Neural cell (in vitro differentiated cells): ENCODE data around the gene GPR84. TPM values are rescaled to one million over a fixed set of nuclear protein-coding genes. Genes with fewer than 3 reads are reported as not detected.

Source experiments
- H2AFZ ChIP-seq: fragments of 200-600, 300-800 bp; sonication (generic), shearing (Covaris generic); 2 replicates; pipeline ENCODE4 v1.6.0; 2014; ENCODE audit warnings: low read depth, mild to moderate bottlenecking, antibody characterized with exemption, low read length, moderate library complexity
- H3F3A ChIP-seq: fragments of 200-600 bp; shearing (Covaris generic); 2 replicates; pipeline ENCODE4 v1.6.1; 2016; ENCODE audit warnings: mild to moderate bottlenecking, moderate library complexity, mixed read lengths, antibody characterized with exemption, low read length; ENCODE audit not compliant: insufficient read depth, poor library complexity, severe bottlenecking
- H3K27ac ChIP-seq: fragments of 200-600, 300-800 bp; sonication (generic), shearing (Covaris generic); 2 replicates; pipeline ENCODE4 v1.5.1; 2014; ENCODE audit warnings: mild to moderate bottlenecking, low read length, moderate library complexity
- H3K27me3 ChIP-seq: fragments of 300-800, 200-600 bp; sonication (generic), shearing (Covaris generic); 2 replicates; pipeline ENCODE4 v1.6.0; 2014; ENCODE audit warnings: mild to moderate bottlenecking, low read depth, low read length, moderate library complexity; ENCODE audit not compliant: insufficient read depth
- H3K36me3 ChIP-seq: fragments of 300-800, 200-600 bp; sonication (generic), shearing (Covaris generic); 2 replicates; pipeline ENCODE4 v1.5.1; 2014; ENCODE audit warnings: mild to moderate bottlenecking, antibody characterized with exemption, low read length, moderate library complexity; ENCODE audit not compliant: insufficient read depth
- H3K4me2 ChIP-seq: fragments of 300-800, 200-600 bp; sonication (generic), shearing (Covaris generic); 2 replicates; pipeline ENCODE4 v1.6.0; 2014; ENCODE audit warnings: mild to moderate bottlenecking, low read length
- H3K4me3 ChIP-seq: fragments of 300-800, 200-600 bp; sonication (generic), shearing (Covaris generic); 2 replicates; pipeline ENCODE4 v1.5.1; 2014; ENCODE audit warnings: mild to moderate bottlenecking, low read length, moderate library complexity
- H3K79me2 ChIP-seq: fragments of 200-600 bp; shearing (Covaris generic); replicated peaks from 2 replicates; pipeline ENCODE4 v1.6.0; 2014; ENCODE audit warnings: mild to moderate bottlenecking, low read length, moderate library complexity; ENCODE audit not compliant: insufficient read depth
- H3K9ac ChIP-seq: fragments of 300-800, 200-600 bp; sonication (generic), shearing (Covaris generic); 2 replicates; pipeline ENCODE4 v1.6.1; 2016; ENCODE audit warnings: mild to moderate bottlenecking, low read length, mixed read lengths
- H3K9me2 ChIP-seq: fragments of 200-600 bp; shearing (Covaris generic); 2 replicates; pipeline ENCODE4 v1.6.1; 2016; ENCODE audit warnings: mild to moderate bottlenecking, low read length, mixed read lengths; ENCODE audit not compliant: insufficient read depth
- H3K9me3 ChIP-seq: fragments of 200-600, 300-800 bp; sonication (generic), shearing (Covaris generic); 2 replicates; pipeline ENCODE4 v1.6.1; 2016; ENCODE audit warnings: mild to moderate bottlenecking, mixed run types, low read length, moderate library complexity, mixed read lengths
- H4K20me1 ChIP-seq: fragments of 200-600 bp; shearing (Covaris generic); 2 replicates; pipeline ENCODE4 v1.6.1; 2016; ENCODE audit warnings: mild to moderate bottlenecking, mixed run types; ENCODE audit not compliant: insufficient read depth
- EP300 ChIP-seq: fragments of 450-650 bp; conservative IDR thresholded peaks from 2 replicates; pipeline ENCODE4 v1.6.1; 2014; ENCODE audit warnings: antibody characterized with exemption, mild to moderate bottlenecking, moderate library complexity; ENCODE audit not compliant: poor library complexity, severe bottlenecking
- EZH2 ChIP-seq: fragments of 200-600, 300-800 bp; shearing (Covaris generic), sonication (generic); IDR thresholded peaks from 2 replicates; pipeline ENCODE4 v1.6.1; 2014; ENCODE audit warnings: antibody characterized with exemption, low read length, borderline replicate concordance, mild to moderate bottlenecking; ENCODE audit not compliant: insufficient read depth, poor library complexity, severe bottlenecking
- MXI1 ChIP-seq: fragments of 450-650 bp; conservative IDR thresholded peaks from 2 replicates; pipeline ENCODE4 v1.6.1; 2014; ENCODE audit warnings: antibody characterized with exemption, mild to moderate bottlenecking; ENCODE audit not compliant: poor library complexity, severe bottlenecking
- POLR2AphosphoS5 ChIP-seq: IDR thresholded peaks from 2 replicates; pipeline ENCODE4 v1.6.1; 2012
- RAD21 ChIP-seq: fragments of 450-650 bp; conservative IDR thresholded peaks from 2 replicates; pipeline ENCODE4 v1.6.1; 2014; ENCODE audit warnings: antibody characterized with exemption, mild to moderate bottlenecking, moderate library complexity
- SMC3 ChIP-seq: fragments of 450-650 bp; conservative IDR thresholded peaks from 2 replicates; pipeline ENCODE4 v1.6.1; 2014; ENCODE audit warnings: antibody characterized with exemption, mild to moderate bottlenecking, moderate library complexity; ENCODE audit not compliant: poor library complexity
- TAF1 ChIP-seq: IDR thresholded peaks from 2 replicates; pipeline ENCODE4 v1.6.1; 2012; ENCODE audit warnings: low read depth
- polyA plus RNA-seq: library from polyadenylated mRNA; depleted of rRNA; stranded (reverse); fragments of >200 nt; gene quantifications from 2 replicates; pipeline ENCODE4 v1.2.3, GENCODE V29; 2014
- TF ChIP-seq, protein P1 (sequence below): IDR thresholded peaks from 2 replicates; pipeline ENCODE4 v1.6.1; 2012; ENCODE audit warnings: borderline replicate concordance
- TF ChIP-seq, protein P2 (sequence below): fragments of 450-650 bp; IDR thresholded peaks from 2 replicates; pipeline ENCODE4 v1.5.1; 2014; ENCODE audit warnings: antibody characterized with exemption, mild to moderate bottlenecking, moderate library complexity; ENCODE audit not compliant: poor library complexity, severe bottlenecking

Gene GPR84
- polyA plus RNA-seq, 1 donor from 2014 or later, result not detected

DNA sequence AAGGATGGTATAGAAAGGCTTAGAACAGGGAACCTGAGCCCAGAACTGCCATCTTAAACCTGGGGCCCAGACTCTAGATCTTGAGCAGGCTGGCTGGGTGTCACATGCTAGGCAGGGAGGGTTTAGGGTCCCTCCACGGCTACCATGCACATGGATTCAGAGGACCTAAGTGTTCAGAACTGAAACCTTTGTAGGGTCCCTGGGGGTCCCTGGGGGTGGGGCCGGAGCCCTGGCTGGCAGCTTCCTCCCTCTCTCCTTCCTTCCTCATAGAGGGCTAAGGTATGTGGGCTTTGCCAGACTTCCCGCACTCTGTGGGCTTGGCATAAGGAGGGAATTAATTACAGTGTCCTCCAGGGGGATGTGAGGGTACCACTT lies 24.8 kb upstream of the GPR84 start:
- Histone ChIP-seq H3K4me2 (no peak overlapping the region), H3K27ac (no peak overlapping the region), H3K79me2 (no peaks in the 10 kb centered on the region)

DNA sequence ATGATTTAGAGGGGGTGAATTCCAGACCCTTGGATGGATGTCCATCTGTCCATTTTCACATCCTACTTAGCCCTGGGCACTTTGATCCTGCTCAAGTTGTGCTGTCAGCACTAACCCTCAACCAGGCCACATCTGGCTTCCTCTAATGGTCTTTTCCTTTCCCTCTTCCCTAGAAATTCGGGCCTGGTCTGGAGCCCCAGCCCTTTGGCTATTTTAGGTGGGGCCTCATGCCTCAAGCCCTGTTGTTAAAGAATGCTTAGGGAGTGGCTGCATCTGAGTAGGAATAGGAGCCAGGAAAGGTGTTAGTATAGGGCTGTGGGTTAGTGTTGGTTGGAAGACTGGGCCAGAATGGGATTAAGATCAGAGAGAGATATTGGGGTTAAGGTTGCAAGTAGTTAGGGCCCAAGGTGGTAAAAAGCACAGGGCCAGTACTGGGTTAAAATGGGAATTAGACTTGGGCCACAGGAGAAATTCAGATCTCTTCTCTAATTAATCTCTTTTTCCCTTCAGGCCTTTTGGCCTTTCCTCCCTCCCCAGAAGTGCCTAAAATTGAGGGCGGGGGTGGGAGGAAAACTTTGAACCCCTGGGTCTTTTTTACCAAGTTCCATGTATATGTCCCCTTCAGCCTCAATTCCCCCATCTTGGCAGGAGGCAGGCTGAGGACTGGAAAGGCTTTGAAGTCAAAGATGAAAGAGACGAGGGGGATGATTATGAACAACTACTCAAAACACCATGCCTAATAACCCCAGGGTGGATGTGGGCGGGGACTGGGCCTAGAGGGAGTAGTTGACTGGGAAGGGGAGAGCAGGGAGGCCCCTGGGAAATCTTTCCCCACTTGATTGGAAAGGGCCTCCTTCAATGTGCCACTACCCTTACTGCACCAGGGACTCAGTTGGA lies 24.2 kb upstream of the GPR84 start:
- Histone ChIP-seq H3K9me3 (no peaks in the 10 kb centered on the region), H3K4me2 (no peak overlapping the region), H3F3A (no peaks in the 10 kb centered on the region), H3K9me2 (no peaks in the 10 kb centered on the region), H3K27ac (no peak overlapping the region), H2AFZ (no peak overlapping the region), H3K79me2 (no peaks in the 10 kb centered on the region), H3K4me3 (no peak overlapping the region), H3K27me3 (no peaks in the 10 kb centered on the region), H4K20me1 (no peaks in the 10 kb centered on the region), H3K9ac (no peak overlapping the region), H3K36me3 (no peaks in the 10 kb centered on the region)
- no peak for TF ChIP-seq EZH2
- TF ChIP-seq TAF1, result no peak
- TF ChIP-seq, protein P1, sequence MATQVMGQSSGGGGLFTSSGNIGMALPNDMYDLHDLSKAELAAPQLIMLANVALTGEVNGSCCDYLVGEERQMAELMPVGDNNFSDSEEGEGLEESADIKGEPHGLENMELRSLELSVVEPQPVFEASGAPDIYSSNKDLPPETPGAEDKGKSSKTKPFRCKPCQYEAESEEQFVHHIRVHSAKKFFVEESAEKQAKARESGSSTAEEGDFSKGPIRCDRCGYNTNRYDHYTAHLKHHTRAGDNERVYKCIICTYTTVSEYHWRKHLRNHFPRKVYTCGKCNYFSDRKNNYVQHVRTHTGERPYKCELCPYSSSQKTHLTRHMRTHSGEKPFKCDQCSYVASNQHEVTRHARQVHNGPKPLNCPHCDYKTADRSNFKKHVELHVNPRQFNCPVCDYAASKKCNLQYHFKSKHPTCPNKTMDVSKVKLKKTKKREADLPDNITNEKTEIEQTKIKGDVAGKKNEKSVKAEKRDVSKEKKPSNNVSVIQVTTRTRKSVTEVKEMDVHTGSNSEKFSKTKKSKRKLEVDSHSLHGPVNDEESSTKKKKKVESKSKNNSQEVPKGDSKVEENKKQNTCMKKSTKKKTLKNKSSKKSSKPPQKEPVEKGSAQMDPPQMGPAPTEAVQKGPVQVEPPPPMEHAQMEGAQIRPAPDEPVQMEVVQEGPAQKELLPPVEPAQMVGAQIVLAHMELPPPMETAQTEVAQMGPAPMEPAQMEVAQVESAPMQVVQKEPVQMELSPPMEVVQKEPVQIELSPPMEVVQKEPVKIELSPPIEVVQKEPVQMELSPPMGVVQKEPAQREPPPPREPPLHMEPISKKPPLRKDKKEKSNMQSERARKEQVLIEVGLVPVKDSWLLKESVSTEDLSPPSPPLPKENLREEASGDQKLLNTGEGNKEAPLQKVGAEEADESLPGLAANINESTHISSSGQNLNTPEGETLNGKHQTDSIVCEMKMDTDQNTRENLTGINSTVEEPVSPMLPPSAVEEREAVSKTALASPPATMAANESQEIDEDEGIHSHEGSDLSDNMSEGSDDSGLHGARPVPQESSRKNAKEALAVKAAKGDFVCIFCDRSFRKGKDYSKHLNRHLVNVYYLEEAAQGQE, result no peak
- TF ChIP-seq SMC3, result no peak
- no peak for TF ChIP-seq RAD21
- no peak for TF ChIP-seq EP300

More for the DNA sequence above, 24.8 kb upstream of the GPR84 start:
- Histone ChIP-seq H3F3A (no peaks in the 10 kb centered on the region), H4K20me1 (no peaks in the 10 kb centered on the region), H3K9ac (no peak overlapping the region), H3K9me3 (no peaks in the 10 kb centered on the region), H3K36me3 (no peaks in the 10 kb centered on the region), H3K9me2 (no peaks in the 10 kb centered on the region), H2AFZ (no peak overlapping the region), H3K27me3 (no peaks in the 10 kb centered on the region), H3K4me3 (no peak overlapping the region)
- no peak for TF ChIP-seq EP300
- TF ChIP-seq SMC3, result no peak
- no peak for TF ChIP-seq MXI1
- TF ChIP-seq EZH2, result no peak
- TF ChIP-seq TAF1, result no peak
- no peak for TF ChIP-seq RAD21
- TF ChIP-seq, protein P1, result no peak
- TF ChIP-seq POLR2AphosphoS5, result no peak
- TF ChIP-seq, protein P2, sequence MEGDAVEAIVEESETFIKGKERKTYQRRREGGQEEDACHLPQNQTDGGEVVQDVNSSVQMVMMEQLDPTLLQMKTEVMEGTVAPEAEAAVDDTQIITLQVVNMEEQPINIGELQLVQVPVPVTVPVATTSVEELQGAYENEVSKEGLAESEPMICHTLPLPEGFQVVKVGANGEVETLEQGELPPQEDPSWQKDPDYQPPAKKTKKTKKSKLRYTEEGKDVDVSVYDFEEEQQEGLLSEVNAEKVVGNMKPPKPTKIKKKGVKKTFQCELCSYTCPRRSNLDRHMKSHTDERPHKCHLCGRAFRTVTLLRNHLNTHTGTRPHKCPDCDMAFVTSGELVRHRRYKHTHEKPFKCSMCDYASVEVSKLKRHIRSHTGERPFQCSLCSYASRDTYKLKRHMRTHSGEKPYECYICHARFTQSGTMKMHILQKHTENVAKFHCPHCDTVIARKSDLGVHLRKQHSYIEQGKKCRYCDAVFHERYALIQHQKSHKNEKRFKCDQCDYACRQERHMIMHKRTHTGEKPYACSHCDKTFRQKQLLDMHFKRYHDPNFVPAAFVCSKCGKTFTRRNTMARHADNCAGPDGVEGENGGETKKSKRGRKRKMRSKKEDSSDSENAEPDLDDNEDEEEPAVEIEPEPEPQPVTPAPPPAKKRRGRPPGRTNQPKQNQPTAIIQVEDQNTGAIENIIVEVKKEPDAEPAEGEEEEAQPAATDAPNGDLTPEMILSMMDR, result no peak
